Measurements from ENCODE around the gene BMPR1B. TPM values are rescaled to one million over a fixed set of nuclear protein-coding genes. Genes with fewer than 3 reads are reported as not detected.

BMPR1B gene
- total RNA-seq, 2 donors from 2014 or later, result 12.9 to 19.5 TPM

DNA sequence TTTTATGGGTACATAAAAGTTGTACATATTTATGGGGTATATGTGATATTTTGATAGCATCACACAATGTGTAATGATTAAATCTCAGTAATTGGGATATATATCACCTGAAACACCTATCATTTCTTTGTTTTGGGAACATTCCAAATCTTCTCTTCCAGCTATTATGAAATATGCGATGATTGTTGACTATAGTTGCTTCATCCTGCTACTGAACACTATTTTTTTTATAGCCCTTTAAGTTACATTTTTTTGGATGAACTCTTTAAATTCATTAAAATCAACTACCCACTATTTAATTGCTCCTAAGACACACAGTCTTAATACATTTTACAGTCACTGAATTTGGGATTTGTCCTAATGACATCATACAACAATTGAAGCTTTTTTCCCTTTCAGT lies 212.9 kb downstream of the BMPR1B start:
- no peak overlapping the region for H3K27ac ChIP-seq
- ATAC-seq (ENCODE audit: insufficient number of reproducible peaks, low FRiP score, low read depth), result no peak
- H3K27me3 ChIP-seq (replicated peaks; ENCODE audit: insufficient read depth), result no peaks in the 10 kb centered on the region
- no peak for DNase-seq (ENCODE audit: low spot score)
- H3K9me3 ChIP-seq, result no peaks in the 10 kb centered on the region
- TF ChIP-seq, protein P1, sequence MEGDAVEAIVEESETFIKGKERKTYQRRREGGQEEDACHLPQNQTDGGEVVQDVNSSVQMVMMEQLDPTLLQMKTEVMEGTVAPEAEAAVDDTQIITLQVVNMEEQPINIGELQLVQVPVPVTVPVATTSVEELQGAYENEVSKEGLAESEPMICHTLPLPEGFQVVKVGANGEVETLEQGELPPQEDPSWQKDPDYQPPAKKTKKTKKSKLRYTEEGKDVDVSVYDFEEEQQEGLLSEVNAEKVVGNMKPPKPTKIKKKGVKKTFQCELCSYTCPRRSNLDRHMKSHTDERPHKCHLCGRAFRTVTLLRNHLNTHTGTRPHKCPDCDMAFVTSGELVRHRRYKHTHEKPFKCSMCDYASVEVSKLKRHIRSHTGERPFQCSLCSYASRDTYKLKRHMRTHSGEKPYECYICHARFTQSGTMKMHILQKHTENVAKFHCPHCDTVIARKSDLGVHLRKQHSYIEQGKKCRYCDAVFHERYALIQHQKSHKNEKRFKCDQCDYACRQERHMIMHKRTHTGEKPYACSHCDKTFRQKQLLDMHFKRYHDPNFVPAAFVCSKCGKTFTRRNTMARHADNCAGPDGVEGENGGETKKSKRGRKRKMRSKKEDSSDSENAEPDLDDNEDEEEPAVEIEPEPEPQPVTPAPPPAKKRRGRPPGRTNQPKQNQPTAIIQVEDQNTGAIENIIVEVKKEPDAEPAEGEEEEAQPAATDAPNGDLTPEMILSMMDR (IDR thresholded peaks at IDR 0.05), result no peak
- no peak overlapping the region for H3K4me3 ChIP-seq
- peaks cover 0 to 12% of the 10 kb centered on the region in 2 donors for H3K4me1 ChIP-seq (ENCODE audit: control insufficient read depth in 1 of 2, low read depth in 2 of 2)
- no peaks in the 10 kb centered on the region for H3K36me3 ChIP-seq

DNA sequence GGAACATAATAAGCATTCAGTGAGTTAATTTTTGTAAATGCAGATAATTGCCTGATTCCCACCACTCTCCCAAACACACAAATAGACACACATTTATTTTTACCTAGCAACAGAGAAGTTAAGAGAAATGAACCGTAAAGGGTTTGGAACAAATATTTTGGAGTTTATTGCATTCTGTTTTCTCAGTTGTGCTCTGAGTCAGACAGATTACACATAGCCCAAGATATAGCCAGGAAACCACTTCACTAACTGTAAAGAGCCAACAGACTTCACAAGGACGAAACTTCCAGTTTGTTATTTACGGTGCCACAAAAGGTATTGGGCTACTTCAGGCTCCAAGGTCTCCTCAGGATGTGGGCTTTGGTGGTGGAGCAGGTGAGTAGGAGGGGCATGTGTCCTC lies 217.0 kb downstream of the BMPR1B start:
- peaks cover 6 to 15% of the 10 kb centered on the region in 2 donors for H3K4me1 ChIP-seq (ENCODE audit: control insufficient read depth in 1 of 2, low read depth in 2 of 2)
- no peaks in the 10 kb centered on the region for H3K36me3 ChIP-seq
- no peak overlapping the region for H3K27ac ChIP-seq
- TF ChIP-seq, protein P1 (IDR thresholded peaks at IDR 0.05), result no peak
- no peak overlapping the region for H3K4me3 ChIP-seq
- H3K27me3 ChIP-seq (replicated peaks; ENCODE audit: insufficient read depth), result no peaks in the 10 kb centered on the region
- ATAC-seq (ENCODE audit: insufficient number of reproducible peaks, low FRiP score, low read depth), result no peak
- H3K9me3 ChIP-seq, result no peaks in the 10 kb centered on the region
- no peak for DNase-seq (ENCODE audit: low spot score)

DNA sequence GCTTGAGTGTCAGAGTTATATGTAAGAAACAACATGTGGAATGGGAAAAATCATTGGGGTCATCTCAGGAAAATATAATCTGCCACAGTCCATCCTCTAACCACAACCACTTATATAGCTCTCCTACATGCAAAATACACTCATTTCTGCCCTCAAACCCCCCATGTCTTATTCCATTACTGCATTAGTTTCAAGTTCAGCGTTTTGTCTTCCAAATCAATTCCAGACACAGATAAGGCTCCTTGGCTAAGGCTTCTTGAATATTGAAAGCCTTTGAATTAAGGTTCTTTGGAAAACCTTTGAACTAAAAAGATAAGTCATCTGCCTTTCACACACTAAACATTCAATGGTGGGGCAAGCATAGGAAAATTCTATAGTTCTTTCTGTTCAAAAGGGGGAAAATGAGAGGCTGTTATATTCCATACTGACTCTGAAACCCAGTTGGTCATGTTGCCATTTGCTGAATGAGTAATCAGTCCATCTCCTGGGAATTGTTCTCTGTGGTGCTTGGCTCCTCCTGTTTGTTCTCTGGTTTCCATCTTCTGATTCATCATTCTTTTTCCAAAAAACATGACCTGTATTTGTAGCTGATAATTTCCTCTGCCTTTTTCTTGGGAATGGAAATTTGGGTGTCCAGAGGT lies 218.7 kb downstream of the BMPR1B start:
- ATAC-seq (ENCODE audit: insufficient number of reproducible peaks, low FRiP score, low read depth) (peak; percentile 47), DNase-seq (ENCODE audit: low spot score) (no peak)
- no peaks in the 10 kb centered on the region for H3K9me3 ChIP-seq
- peaks cover 6 to 15% of the 10 kb centered on the region in 2 donors for H3K4me1 ChIP-seq (ENCODE audit: control insufficient read depth in 1 of 2, low read depth in 2 of 2)
- H3K36me3 ChIP-seq, result no peaks in the 10 kb centered on the region
- H3K27ac ChIP-seq, result no peak overlapping the region
- H3K27me3 ChIP-seq (replicated peaks; ENCODE audit: insufficient read depth), result no peaks in the 10 kb centered on the region
- TF ChIP-seq, protein P1 (IDR thresholded peaks at IDR 0.05), result no peak
- no peak overlapping the region for H3K4me3 ChIP-seq

DNA sequence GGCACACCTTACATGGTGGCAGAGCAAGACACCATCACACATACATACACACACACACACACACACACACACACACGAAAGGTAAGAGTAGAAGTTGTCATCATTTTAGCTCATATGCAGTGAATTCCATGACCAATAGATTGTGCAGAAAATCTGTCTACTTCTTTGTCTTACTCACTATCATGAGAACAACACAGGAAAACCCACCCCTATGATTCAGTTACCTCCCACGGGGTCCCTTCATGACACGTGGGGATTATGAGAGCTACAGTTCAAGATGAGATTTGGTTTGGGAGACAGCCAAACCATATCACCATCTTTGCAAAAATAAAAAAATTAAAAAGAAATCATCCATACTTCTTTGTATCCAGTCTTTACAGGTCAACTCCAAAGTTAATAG lies 221.1 kb downstream of the BMPR1B start:
- no peak for ATAC-seq (ENCODE audit: insufficient number of reproducible peaks, low FRiP score, low read depth)
- TF ChIP-seq, protein P1 (IDR thresholded peaks at IDR 0.05), result no peak

DNA sequence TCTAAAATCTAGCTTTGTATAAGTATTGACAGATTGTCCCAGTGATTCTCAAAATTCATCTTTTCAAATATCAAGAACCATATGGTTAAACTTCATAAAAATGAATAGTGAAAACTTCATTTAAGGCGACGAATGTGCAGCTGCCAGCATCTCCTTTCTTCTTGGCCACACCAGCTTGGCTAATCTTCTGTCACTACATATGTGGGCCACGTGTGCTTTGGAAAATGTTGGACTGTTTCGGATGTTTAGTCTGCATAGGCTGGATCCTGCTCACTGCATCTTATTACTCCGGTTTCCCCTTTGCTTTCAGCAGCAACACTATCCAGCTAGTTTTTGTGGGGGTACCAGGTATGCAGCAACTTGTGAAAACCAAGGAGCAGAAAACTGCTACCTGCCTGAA lies 221.9 kb downstream of the BMPR1B start:
- peaks cover 6 to 23% of the 10 kb centered on the region in 2 donors for H3K4me1 ChIP-seq (ENCODE audit: control insufficient read depth in 1 of 2, low read depth in 2 of 2)
- no peak for ATAC-seq (ENCODE audit: insufficient number of reproducible peaks, low FRiP score, low read depth)
- DNase-seq (ENCODE audit: low spot score), result no peak
- no peaks in the 10 kb centered on the region for H3K27me3 ChIP-seq (replicated peaks; ENCODE audit: insufficient read depth)
- no peak overlapping the region for H3K27ac ChIP-seq
- H3K9me3 ChIP-seq, result no peaks in the 10 kb centered on the region
- H3K4me3 ChIP-seq, result no peak overlapping the region
- no peaks in the 10 kb centered on the region for H3K36me3 ChIP-seq
- TF ChIP-seq, protein P1 (IDR thresholded peaks at IDR 0.05), result no peak

More for the DNA sequence above, 221.1 kb downstream of the BMPR1B start:
- Histone ChIP-seq H3K36me3 (no peaks in the 10 kb centered on the region), H3K4me3 (no peak overlapping the region), H3K27ac (no peak overlapping the region), H3K4me1 (ENCODE audit: control insufficient read depth in 1 of 2, low read depth in 2 of 2) (peaks cover 6 to 18% of the 10 kb centered on the region in 2 donors), H3K9me3 (no peaks in the 10 kb centered on the region), H3K27me3 (replicated peaks; ENCODE audit: insufficient read depth) (no peaks in the 10 kb centered on the region)
- DNase-seq (ENCODE audit: low spot score), result no peak
